ENCODE results near the gene FAM227B.
"Not testable (repeated sequence)": the region's sequence is repeated elsewhere in the genome, so short reads cannot be mapped to it uniquely, and the experiment has no call there.

FAM227B gene

GRCh38 chr15:49570672-49571071 lies 49.9 kb downstream of the FAM227B start:
- TF ChIP-seq CTCF (IDR thresholded peaks at IDR 0.05; ENCODE audit: low read depth, low read length): no peak
- no peaks in the 10 kb centered on the region for H3K9me3 ChIP-seq
- DNase-seq: no peak
- no peaks in the 10 kb centered on the region for H3K4me1 ChIP-seq
- no peaks in the 10 kb centered on the region for H3K36me3 ChIP-seq
- no peaks in the 10 kb centered on the region for H3K27me3 ChIP-seq
- no peak overlapping the region for H3K4me3 ChIP-seq (ENCODE audit: low read depth, low read length)

- H3K9me3 ChIP-seq: no peaks in the 10 kb centered on the region
- no peaks in the 10 kb centered on the region for H3K36me3 ChIP-seq
- no peak overlapping the region for H3K4me3 ChIP-seq (ENCODE audit: low read depth, low read length)
- no peak for TF ChIP-seq CTCF (IDR thresholded peaks at IDR 0.05; ENCODE audit: low read depth, low read length)
- H3K27me3 ChIP-seq: no peaks in the 10 kb centered on the region
- no peak for DNase-seq
- no peaks in the 10 kb centered on the region for H3K4me1 ChIP-seq
These were observed 50.4 kb downstream of the FAM227B start for GRCh38 chr15:49570174-49570573.

- no peak for DNase-seq
- no peak for TF ChIP-seq CTCF (IDR thresholded peaks at IDR 0.05; ENCODE audit: low read depth, low read length)
- Histone ChIP-seq H3K27me3 (no peaks in the 10 kb centered on the region), H3K4me3 (ENCODE audit: low read depth, low read length) (no peak overlapping the region), H3K9me3 (no peaks in the 10 kb centered on the region; the same call in 1 of the 2 replicates), H3K4me1 (no peaks in the 10 kb centered on the region), H3K36me3 (no peaks in the 10 kb centered on the region)
These were observed 60.6 kb downstream of the FAM227B start for GRCh38 chr15:49560045-49560444.

GRCh38 chr15:49558929-49559328 lies 61.7 kb downstream of the FAM227B start:
- no peaks in the 10 kb centered on the region for H3K4me1 ChIP-seq
- H3K36me3 ChIP-seq: no peaks in the 10 kb centered on the region
- TF ChIP-seq CTCF (IDR thresholded peaks at IDR 0.05; ENCODE audit: low read depth, low read length): no peak
- no peaks in the 10 kb centered on the region for H3K27me3 ChIP-seq
- H3K9me3 ChIP-seq: no peaks in the 10 kb centered on the region; the same call in 1 of the 2 replicates
- no peak overlapping the region for H3K4me3 ChIP-seq (ENCODE audit: low read depth, low read length)
- no peak for DNase-seq

DNA sequence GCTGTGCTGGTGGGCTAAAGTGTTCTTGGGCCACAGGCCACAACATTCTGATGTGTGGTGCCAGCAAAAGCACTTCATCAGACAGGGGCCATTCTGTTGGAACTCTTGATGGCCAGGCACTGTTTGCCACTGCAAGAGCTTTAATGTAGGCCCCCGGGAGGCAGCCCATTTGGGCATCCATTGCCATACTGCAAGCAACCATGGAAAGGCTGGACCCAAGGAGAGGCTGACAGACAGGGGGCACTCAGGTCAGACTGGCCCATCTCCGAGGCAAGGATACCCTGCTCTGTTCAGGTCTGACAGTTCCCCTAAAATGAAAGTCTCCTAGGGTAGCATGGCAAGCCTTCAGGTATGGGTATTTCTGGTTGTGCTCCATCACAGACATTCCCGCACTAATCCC lies 64.2 kb downstream of the FAM227B start:
- no peak overlapping the region for H3K4me3 ChIP-seq (ENCODE audit: low read depth, low read length)
- no peak for TF ChIP-seq CTCF (IDR thresholded peaks at IDR 0.05; ENCODE audit: low read depth, low read length)
- H3K4me1 ChIP-seq: no peaks in the 10 kb centered on the region
- H3K9me3 ChIP-seq: no peaks in the 10 kb centered on the region; the same call in 1 of the 2 replicates
- DNase-seq: no peak
- no peaks in the 10 kb centered on the region for H3K36me3 ChIP-seq
- no peaks in the 10 kb centered on the region for H3K27me3 ChIP-seq

- not testable (repeated sequence) for H3K27me3 ChIP-seq; H3K36me3 ChIP-seq; H3K4me1 ChIP-seq; H3K4me3 ChIP-seq (ENCODE audit: low read depth, low read length); H3K9me3 ChIP-seq; DNase-seq
These were observed 70.3 kb downstream of the FAM227B start for GRCh38 chr15:49550342-49550741.

DNA sequence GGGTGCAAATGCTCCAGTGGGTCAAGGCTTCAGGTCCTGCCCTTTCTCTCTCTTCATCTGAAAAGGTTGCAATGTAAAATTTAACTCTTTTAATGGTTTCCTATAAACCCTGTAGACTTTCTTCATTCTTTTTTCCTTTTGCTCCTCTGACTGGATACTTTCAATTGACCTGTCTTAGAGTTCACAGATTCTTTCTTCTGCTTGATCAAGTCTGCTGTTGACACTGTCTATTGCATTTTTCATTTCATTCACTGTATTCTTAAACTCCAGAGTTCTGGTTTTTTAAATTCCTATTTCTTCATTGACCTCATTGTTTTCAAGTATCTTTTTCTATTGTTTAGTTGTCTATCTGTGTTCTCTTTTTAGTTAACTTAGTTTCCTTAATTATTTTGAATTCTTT lies 82.1 kb downstream of the FAM227B start:
- DNase-seq: no peak
- Histone ChIP-seq H3K36me3 (no peaks in the 10 kb centered on the region), H3K4me1 (no peaks in the 10 kb centered on the region), H3K27me3 (no peaks in the 10 kb centered on the region), H3K9me3 (no peaks in the 10 kb centered on the region), H3K4me3 (ENCODE audit: low read depth, low read length) (no peak overlapping the region)
- TF ChIP-seq CTCF (IDR thresholded peaks at IDR 0.05; ENCODE audit: low read depth, low read length): no peak
